A673 (cell line): Measurements from ENCODE around the gene SEMA6A. TPM values are rescaled to one million over a fixed set of nuclear protein-coding genes. Genes with fewer than 3 reads are reported as not detected.

Experiments used
- BruUV-seq: library from RNA; stranded (reverse); fragments of 400-500 nt; replicated peaks from 2 replicates; lab custom pipeline; 2021; lab: Mats Ljungman, UMichigan
- CTCF ChIA-PET: fragments of 300-600 bp; sonication (Branson Sonifier 250); formaldehyde crosslinking; loops from one replicate; lab custom pipeline; 2022; ENCODE audit warnings: antibody characterized with exemption; lab: Charles Lee
- POLR2A ChIA-PET: fragments of 300-600 bp; sonication (Branson Sonifier 250); formaldehyde crosslinking; loops from one replicate; lab custom pipeline; 2022; ENCODE audit warnings: antibody characterized with exemption; ENCODE audit not compliant: low non-redundant PET; lab: Charles Lee
- DNase-seq: peaks from one replicate; pipeline ENCODE4 v3.0.0-alpha.2; 2015; ENCODE audit warnings: low spot score
- H3K27ac ChIP-seq: fragments of 200-600 bp; sonication (generic); 2 replicates; pipeline ENCODE4 v1.5.1; 2016; ENCODE audit warnings: mixed run types, low read depth, mild to moderate bottlenecking, mixed read lengths, antibody characterized with exemption, low read length; ENCODE audit not compliant: poor library complexity, severe bottlenecking
- H3K27me3 ChIP-seq: fragments of 200-600 bp; sonication (generic); replicated peaks from 2 replicates; pipeline ENCODE4 v1.6.1; 2017; ENCODE audit warnings: mixed run types, low read depth, mild to moderate bottlenecking, mixed read lengths, antibody characterized with exemption, low read length; ENCODE audit not compliant: insufficient read depth, poor library complexity
- H3K36me3 ChIP-seq: fragments of 200-600 bp; sonication (generic); 2 replicates; pipeline ENCODE4 v1.6.1; 2016; ENCODE audit warnings: mixed run types, mild to moderate bottlenecking, mixed read lengths, antibody characterized with exemption, low read length; ENCODE audit not compliant: insufficient read depth, poor library complexity, severe bottlenecking
- H3K4me1 ChIP-seq: fragments of 200-600 bp; sonication (generic); 2 replicates; pipeline ENCODE4 v1.6.1; 2017; ENCODE audit warnings: mixed run types, mild to moderate bottlenecking, mixed read lengths, antibody characterized with exemption, low read length; ENCODE audit not compliant: insufficient read depth, poor library complexity, severe bottlenecking
- H3K4me3 ChIP-seq: fragments of 200-600 bp; sonication (generic); 2 replicates; pipeline ENCODE4 v1.5.1; 2016; ENCODE audit warnings: low read depth, mixed run types, mild to moderate bottlenecking, mixed read lengths, low read length; ENCODE audit not compliant: poor library complexity, severe bottlenecking
- H3K9me3 ChIP-seq: fragments of 200-600 bp; sonication (generic); 2 replicates; pipeline ENCODE4 v1.6.1; 2016; ENCODE audit warnings: mixed run types, low read depth, mild to moderate bottlenecking, mixed read lengths, antibody characterized with exemption, low read length; ENCODE audit not compliant: poor library complexity, severe bottlenecking
- CTCF ChIP-seq: fragments of 300-800, 200-600 bp; sonication (generic); conservative IDR thresholded peaks from 2 replicates; pipeline ENCODE4 v1.5.1; 2017; ENCODE audit warnings: low read depth, mild to moderate bottlenecking, antibody characterized with exemption, low read length, moderate library complexity, mixed read lengths
- EZH2 ChIP-seq: fragments of 200-600 bp; sonication (generic); IDR thresholded peaks from 2 replicates; pipeline ENCODE4 v1.6.1; 2017; ENCODE audit warnings: borderline replicate concordance, low read depth, mild to moderate bottlenecking, mixed read lengths, antibody characterized with exemption, low read length; ENCODE audit not compliant: poor library complexity, severe bottlenecking
- intact Hi-C: fragments of 100-400 bp; cut with micrococcal nuclease; formaldehyde crosslinking; loops from one replicate; pipeline ENCODE4 v1.10.0; 2022; ENCODE audit not compliant: unreplicated experiment
- total RNA-seq: library from RNA; stranded (reverse); gene quantifications from 2 replicates; pipeline ENCODE4 v1.2.3, GENCODE V29; 2021

Gene SEMA6A
- total RNA-seq, 1 experiment from 2014 or later: 10.6 TPM

GRCh38 chr5:116530276-116530675 lies 44.3 kb downstream of the SEMA6A start:
- DNase-seq: no peak
- no peaks in the 10 kb centered on the region for H3K36me3 ChIP-seq
- H3K9me3 ChIP-seq: no peaks in the 10 kb centered on the region
- H3K27ac ChIP-seq: no peak overlapping the region
- H3K4me3 ChIP-seq: no peak overlapping the region
- ChIA-PET CTCF (no interaction called here), POLR2A (no interaction called here)
- H3K4me1 ChIP-seq: no peaks in the 10 kb centered on the region
- TF ChIP-seq EZH2: no peak
- TF ChIP-seq CTCF: no peak
- no peaks in the 10 kb centered on the region for H3K27me3 ChIP-seq
- intact Hi-C loops: no loop called here
- BruUV-seq: no TSS peak

GRCh38 chr5:116529615-116530014 lies 45.0 kb downstream of the SEMA6A start:
- BruUV-seq: no TSS peak
- intact Hi-C loops: no loop called here
- CTCF ChIA-PET: no interaction called here

GRCh38 chr5:116528519-116529234 lies 45.9 kb downstream of the SEMA6A start:
- Histone ChIP-seq H3K9me3 (no peaks in the 10 kb centered on the region), H3K4me1 (no peaks in the 10 kb centered on the region), H3K36me3 (no peaks in the 10 kb centered on the region), H3K27me3 (no peaks in the 10 kb centered on the region), H3K27ac (no peak overlapping the region), H3K4me3 (no peak overlapping the region)
- TF ChIP-seq EZH2 (no peak), CTCF (no peak)
- ChIA-PET CTCF (no interaction called here), POLR2A (no interaction called here)
- no peak for DNase-seq
- intact Hi-C loops: no loop called here
- BruUV-seq: no TSS peak

More at GRCh38 chr5:116529615-116530014, 45.0 kb downstream of the SEMA6A start:
- H3K27me3 ChIP-seq: no peaks in the 10 kb centered on the region
- H3K27ac ChIP-seq: no peak overlapping the region
- no peak for DNase-seq
- no peak for TF ChIP-seq EZH2
- TF ChIP-seq CTCF: no peak
- H3K36me3 ChIP-seq: no peaks in the 10 kb centered on the region
- H3K9me3 ChIP-seq: no peaks in the 10 kb centered on the region
- no peaks in the 10 kb centered on the region for H3K4me1 ChIP-seq
- no peak overlapping the region for H3K4me3 ChIP-seq
- POLR2A ChIA-PET: no interaction called here
